NAMALWA (cell line): ENCODE results near the gene MUC5B.

Experiments used
- DNase-seq: peaks from one replicate; pipeline ENCODE4 v3.0.0-alpha.2; 2015; ENCODE audit warnings: low spot score

MUC5B gene

GRCh38 chr11:1267441-1268100 is 44.7 kb downstream of the MUC5B start:
- DNase-seq = no peak

GRCh38 chr11:1269957-1270356 is 47.1 kb downstream of the MUC5B start:
- DNase-seq = no peak

GRCh38 chr11:1270476-1270875 is 47.6 kb downstream of the MUC5B start:
- DNase-seq = no peak

- no peak for DNase-seq
These were observed 48.1 kb downstream of the MUC5B start for GRCh38 chr11:1271002-1271401.

GRCh38 chr11:1271406-1271805 is 48.5 kb downstream of the MUC5B start:
- no peak for DNase-seq

GRCh38 chr11:1271927-1272326 is 49.1 kb downstream of the MUC5B start:
- DNase-seq = no peak

GRCh38 chr11:1272531-1272930 is 49.7 kb downstream of the MUC5B start:
- no peak for DNase-seq

GRCh38 chr11:1274501-1274900 is 51.6 kb downstream of the MUC5B start:
- DNase-seq = no peak

- DNase-seq = no peak
These were observed 52.2 kb downstream of the MUC5B start for GRCh38 chr11:1275021-1275420.

GRCh38 chr11:1276041-1276790 is 53.4 kb downstream of the MUC5B start:
- DNase-seq = no peak

- no peak for DNase-seq
These were observed 54.2 kb downstream of the MUC5B start for GRCh38 chr11:1276866-1277615.

- no peak for DNase-seq
These were observed 55.2 kb downstream of the MUC5B start for GRCh38 chr11:1277936-1278512.

- no peak for DNase-seq
These were observed 56.2 kb downstream of the MUC5B start for GRCh38 chr11:1278766-1279673.

GRCh38 chr11:1279674-1280055 is 56.8 kb downstream of the MUC5B start:
- no peak for DNase-seq

GRCh38 chr11:1280116-1281035 is 57.5 kb downstream of the MUC5B start:
- DNase-seq = no peak

- DNase-seq = no peak
These were observed 58.6 kb downstream of the MUC5B start for GRCh38 chr11:1281326-1281973.

- no peak for DNase-seq
These were observed 59.1 kb downstream of the MUC5B start for GRCh38 chr11:1281974-1282365.

- no peak for DNase-seq
These were observed 60.2 kb downstream of the MUC5B start for GRCh38 chr11:1283091-1283511.

- DNase-seq = no peak
These were observed 61.0 kb downstream of the MUC5B start for GRCh38 chr11:1283906-1284305.

- DNase-seq = no peak
These were observed 62.5 kb downstream of the MUC5B start for GRCh38 chr11:1285316-1285744.
